ENCODE results near the gene BPHL.

DNA sequence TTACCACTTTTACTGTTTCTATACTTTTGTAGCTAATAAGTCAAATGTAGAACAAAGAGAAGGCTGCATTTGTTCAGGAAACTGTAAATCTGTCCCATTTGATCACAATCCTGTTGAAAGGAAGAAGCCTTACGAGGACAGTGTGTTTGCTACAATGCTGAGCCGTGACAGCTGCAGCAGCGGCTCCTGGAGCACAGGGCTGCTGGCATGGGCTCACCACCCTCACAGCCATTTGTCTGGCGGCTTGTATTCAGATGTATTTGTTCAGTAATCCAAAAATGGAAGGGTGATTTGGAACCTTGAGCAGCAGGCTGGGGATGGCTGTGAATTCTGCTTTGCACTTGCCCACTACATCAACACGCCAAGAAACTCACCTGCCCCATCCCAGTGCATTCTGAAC is 33.2 kb downstream of the BPHL start:
- TF ChIP-seq, protein P1, sequence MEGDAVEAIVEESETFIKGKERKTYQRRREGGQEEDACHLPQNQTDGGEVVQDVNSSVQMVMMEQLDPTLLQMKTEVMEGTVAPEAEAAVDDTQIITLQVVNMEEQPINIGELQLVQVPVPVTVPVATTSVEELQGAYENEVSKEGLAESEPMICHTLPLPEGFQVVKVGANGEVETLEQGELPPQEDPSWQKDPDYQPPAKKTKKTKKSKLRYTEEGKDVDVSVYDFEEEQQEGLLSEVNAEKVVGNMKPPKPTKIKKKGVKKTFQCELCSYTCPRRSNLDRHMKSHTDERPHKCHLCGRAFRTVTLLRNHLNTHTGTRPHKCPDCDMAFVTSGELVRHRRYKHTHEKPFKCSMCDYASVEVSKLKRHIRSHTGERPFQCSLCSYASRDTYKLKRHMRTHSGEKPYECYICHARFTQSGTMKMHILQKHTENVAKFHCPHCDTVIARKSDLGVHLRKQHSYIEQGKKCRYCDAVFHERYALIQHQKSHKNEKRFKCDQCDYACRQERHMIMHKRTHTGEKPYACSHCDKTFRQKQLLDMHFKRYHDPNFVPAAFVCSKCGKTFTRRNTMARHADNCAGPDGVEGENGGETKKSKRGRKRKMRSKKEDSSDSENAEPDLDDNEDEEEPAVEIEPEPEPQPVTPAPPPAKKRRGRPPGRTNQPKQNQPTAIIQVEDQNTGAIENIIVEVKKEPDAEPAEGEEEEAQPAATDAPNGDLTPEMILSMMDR (conservative IDR thresholded peaks at IDR 0.05 in 1 of 2, IDR thresholded peaks at IDR 0.05 in 1 of 2; ENCODE audit: extremely low read depth in 1 of 2, insufficient read depth in 1 of 2, low read depth in 1 of 2, low read length in 2 of 2): no peak
- TF ChIP-seq EZH2 (IDR thresholded peaks at IDR 0.05; ENCODE audit: borderline replicate concordance, low read length): no peak

Data from mammary epithelial cell (primary cell).